Adrenal gland (tissue), 5 donors: Measurements from ENCODE around the gene RSPH6A.

Experiments used
- POLR2A ChIP-seq, 2 donors: fragments of 450-650 bp; IDR thresholded peaks; one replicate each; pipeline ENCODE4 v1.6.1; 2017; ENCODE audit warnings: antibody characterized with exemption in 2 of 2, mild to moderate bottlenecking in 2 of 2, moderate library complexity in 1 of 2
- TF ChIP-seq, protein P1 (sequence below), 6 experiments: fragments of 450-650 bp in 4 of 6; fragments of 200-600 bp in 2 of 6; sonication (generic) in 1 of 6; IDR thresholded peaks; 1 replicate in 5 of 6; 2 replicates in 1 of 6; pipeline versions ENCODE4 v1.5.1 to v1.8.0; 2016 to 2021; ENCODE audit warnings: antibody characterized with exemption in 6 of 6, mild to moderate bottlenecking in 2 of 6, moderate library complexity in 1 of 6
- donor health status: DM: no; HTN: no; CAD: no.

DNA sequence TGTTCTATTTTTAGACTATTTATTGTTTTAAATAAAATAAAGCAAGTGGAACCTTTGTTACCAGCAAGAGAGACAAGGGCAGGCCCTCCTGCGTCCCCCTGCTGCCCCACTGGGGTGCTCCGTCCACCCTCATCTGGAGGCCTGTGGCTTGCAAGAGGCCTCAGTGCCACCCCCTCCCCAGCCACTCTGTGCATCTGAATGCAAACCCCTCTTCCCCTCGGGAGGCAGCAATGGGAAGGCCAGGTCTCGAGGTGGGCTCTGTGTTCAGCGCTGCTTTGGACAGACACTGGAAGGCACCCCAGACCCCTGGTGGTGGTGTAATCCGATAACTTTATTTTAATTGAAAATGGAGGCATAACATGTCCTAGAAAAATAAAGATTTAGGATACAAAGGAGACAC is 50.6 kb downstream of the RSPH6A start:
- TF ChIP-seq, protein P1, sequence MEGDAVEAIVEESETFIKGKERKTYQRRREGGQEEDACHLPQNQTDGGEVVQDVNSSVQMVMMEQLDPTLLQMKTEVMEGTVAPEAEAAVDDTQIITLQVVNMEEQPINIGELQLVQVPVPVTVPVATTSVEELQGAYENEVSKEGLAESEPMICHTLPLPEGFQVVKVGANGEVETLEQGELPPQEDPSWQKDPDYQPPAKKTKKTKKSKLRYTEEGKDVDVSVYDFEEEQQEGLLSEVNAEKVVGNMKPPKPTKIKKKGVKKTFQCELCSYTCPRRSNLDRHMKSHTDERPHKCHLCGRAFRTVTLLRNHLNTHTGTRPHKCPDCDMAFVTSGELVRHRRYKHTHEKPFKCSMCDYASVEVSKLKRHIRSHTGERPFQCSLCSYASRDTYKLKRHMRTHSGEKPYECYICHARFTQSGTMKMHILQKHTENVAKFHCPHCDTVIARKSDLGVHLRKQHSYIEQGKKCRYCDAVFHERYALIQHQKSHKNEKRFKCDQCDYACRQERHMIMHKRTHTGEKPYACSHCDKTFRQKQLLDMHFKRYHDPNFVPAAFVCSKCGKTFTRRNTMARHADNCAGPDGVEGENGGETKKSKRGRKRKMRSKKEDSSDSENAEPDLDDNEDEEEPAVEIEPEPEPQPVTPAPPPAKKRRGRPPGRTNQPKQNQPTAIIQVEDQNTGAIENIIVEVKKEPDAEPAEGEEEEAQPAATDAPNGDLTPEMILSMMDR (IDR thresholded peaks at IDR 0.05): no peak
- TF ChIP-seq POLR2A (IDR thresholded peaks at IDR 0.05): no peak
